ENCODE data around the gene TFDP1. TPM values are rescaled to one million over a fixed set of nuclear protein-coding genes. Genes with fewer than 3 reads are reported as not detected.

Gene TFDP1
- total and polyA plus RNA-seq, 2 donors (not counting 1 experiment from before 2014, with no cell fraction given), result 44.8 to 115 TPM

GRCh38 chr13:113604186-113604585 lies 19.6 kb downstream of the TFDP1 start:
- H3K4me3 ChIP-seq (replicated peaks in 1 of 4; ENCODE audit: control extremely low read depth in 1 of 4, insufficient read depth in 1 of 4, low read depth in 3 of 4, low read length in 4 of 4), result no peak overlapping the region
- H3K4me2 ChIP-seq (ENCODE audit: extremely low read depth, insufficient read depth, low read length), result no peak overlapping the region
- H3K9me3 ChIP-seq (ENCODE audit: control insufficient read depth, insufficient read depth, low read depth, low read length), result no peaks in the 10 kb centered on the region
- H2AFZ ChIP-seq (ENCODE audit: low read length), result no peak overlapping the region
- peaks cover 20% of the 10 kb centered on the region for H3K36me3 ChIP-seq (ENCODE audit: control insufficient read depth, insufficient read depth, low read length)
- no peaks in the 10 kb centered on the region for H3K4me1 ChIP-seq (ENCODE audit: control insufficient read depth, extremely low read depth, insufficient read depth, low read length)
- no peaks in the 10 kb centered on the region for H3K27me3 ChIP-seq (ENCODE audit: control insufficient read depth, insufficient read depth, low read length)
- TF ChIP-seq EZH2 (IDR thresholded peaks at IDR 0.05; ENCODE audit: low read length, missing control alignments) (no peak), CTCF (conservative IDR thresholded peaks at IDR 0.05 in 1 of 2, IDR thresholded peaks at IDR 0.05 in 1 of 2; ENCODE audit: low read depth in 1 of 2, low read length in 2 of 2) (no peak)
- no peak overlapping the region for H3K9ac ChIP-seq (ENCODE audit: insufficient read depth, low read length)
- peaks cover 96% of the 10 kb centered on the region for H3K79me2 ChIP-seq (ENCODE audit: control insufficient read depth, insufficient read depth, low read length)
- H3K27ac ChIP-seq (ENCODE audit: insufficient read depth, low read length), result no peak overlapping the region
- H4K20me1 ChIP-seq (ENCODE audit: control insufficient read depth, extremely low read depth, insufficient read depth, low read length), result no peaks in the 10 kb centered on the region
- DNase-seq (ENCODE audit: low read depth in 2 of 2), result no peak

GRCh38 chr13:113605461-113605860 lies 20.9 kb downstream of the TFDP1 start:
- Histone ChIP-seq H4K20me1 (ENCODE audit: control insufficient read depth, extremely low read depth, insufficient read depth, low read length) (no peaks in the 10 kb centered on the region), H2AFZ (ENCODE audit: low read length) (no peak overlapping the region), H3K4me2 (ENCODE audit: extremely low read depth, insufficient read depth, low read length) (no peak overlapping the region), H3K9ac (ENCODE audit: insufficient read depth, low read length) (no peak overlapping the region), H3K36me3 (ENCODE audit: control insufficient read depth, insufficient read depth, low read length) (peaks cover 23% of the 10 kb centered on the region), H3K79me2 (ENCODE audit: control insufficient read depth, insufficient read depth, low read length) (peaks cover 96% of the 10 kb centered on the region), H3K27me3 (ENCODE audit: control insufficient read depth, insufficient read depth, low read length) (no peaks in the 10 kb centered on the region), H3K27ac (ENCODE audit: insufficient read depth, low read length) (no peak overlapping the region), H3K4me3 (replicated peaks in 1 of 4; ENCODE audit: control extremely low read depth in 1 of 4, insufficient read depth in 1 of 4, low read depth in 3 of 4, low read length in 4 of 4) (no peak overlapping the region), H3K9me3 (ENCODE audit: control insufficient read depth, insufficient read depth, low read depth, low read length) (no peaks in the 10 kb centered on the region), H3K4me1 (ENCODE audit: control insufficient read depth, extremely low read depth, insufficient read depth, low read length) (no peaks in the 10 kb centered on the region)
- no peak for TF ChIP-seq CTCF (conservative IDR thresholded peaks at IDR 0.05 in 1 of 2, IDR thresholded peaks at IDR 0.05 in 1 of 2; ENCODE audit: low read depth in 1 of 2, low read length in 2 of 2)
- no peak for TF ChIP-seq EZH2 (IDR thresholded peaks at IDR 0.05; ENCODE audit: low read length, missing control alignments)
- no peak for DNase-seq (ENCODE audit: low read depth in 2 of 2)

- no peak for DNase-seq (ENCODE audit: low read depth in 2 of 2)
- Histone ChIP-seq H3K4me2 (ENCODE audit: extremely low read depth, insufficient read depth, low read length) (no peak overlapping the region), H4K20me1 (ENCODE audit: control insufficient read depth, extremely low read depth, insufficient read depth, low read length) (no peaks in the 10 kb centered on the region)
Measured at GRCh38 chr13:113605866-113606438, 21.4 kb downstream of the TFDP1 start.

More at GRCh38 chr13:113605866-113606438, 21.4 kb downstream of the TFDP1 start:
- Histone ChIP-seq H2AFZ (ENCODE audit: low read length) (no peak overlapping the region), H3K4me1 (ENCODE audit: control insufficient read depth, extremely low read depth, insufficient read depth, low read length) (no peaks in the 10 kb centered on the region), H3K4me3 (replicated peaks in 1 of 4; ENCODE audit: control extremely low read depth in 1 of 4, insufficient read depth in 1 of 4, low read depth in 3 of 4, low read length in 4 of 4) (no peak overlapping the region), H3K9ac (ENCODE audit: insufficient read depth, low read length) (no peak overlapping the region), H3K36me3 (ENCODE audit: control insufficient read depth, insufficient read depth, low read length) (peaks cover 23% of the 10 kb centered on the region), H3K27me3 (ENCODE audit: control insufficient read depth, insufficient read depth, low read length) (no peaks in the 10 kb centered on the region), H3K79me2 (ENCODE audit: control insufficient read depth, insufficient read depth, low read length) (peaks cover 94% of the 10 kb centered on the region), H3K9me3 (ENCODE audit: control insufficient read depth, insufficient read depth, low read depth, low read length) (no peaks in the 10 kb centered on the region), H3K27ac (ENCODE audit: insufficient read depth, low read length) (no peak overlapping the region)
- TF ChIP-seq CTCF (conservative IDR thresholded peaks at IDR 0.05 in 1 of 2, IDR thresholded peaks at IDR 0.05 in 1 of 2; ENCODE audit: low read depth in 1 of 2, low read length in 2 of 2) (no peak), EZH2 (IDR thresholded peaks at IDR 0.05; ENCODE audit: low read length, missing control alignments) (no peak)

All from fibroblast of lung (primary cell).